Neural progenitor cell (in vitro differentiated cells): Measurements from ENCODE around the gene TMED7.

ENCODE experiments used
- EZH2 ChIP-seq: fragments of 200-600 bp; sonication (generic); IDR thresholded peaks from 2 replicates; pipeline ENCODE4 v1.6.1; 2017; ENCODE audit warnings: antibody characterized with exemption, mild to moderate bottlenecking, moderate library complexity
- TF ChIP-seq, protein P1 (sequence below): fragments of 200-600 bp; sonication (generic); IDR thresholded peaks from 2 replicates; pipeline ENCODE4 v1.5.1; 2017; ENCODE audit warnings: antibody characterized with exemption, mild to moderate bottlenecking

DNA sequence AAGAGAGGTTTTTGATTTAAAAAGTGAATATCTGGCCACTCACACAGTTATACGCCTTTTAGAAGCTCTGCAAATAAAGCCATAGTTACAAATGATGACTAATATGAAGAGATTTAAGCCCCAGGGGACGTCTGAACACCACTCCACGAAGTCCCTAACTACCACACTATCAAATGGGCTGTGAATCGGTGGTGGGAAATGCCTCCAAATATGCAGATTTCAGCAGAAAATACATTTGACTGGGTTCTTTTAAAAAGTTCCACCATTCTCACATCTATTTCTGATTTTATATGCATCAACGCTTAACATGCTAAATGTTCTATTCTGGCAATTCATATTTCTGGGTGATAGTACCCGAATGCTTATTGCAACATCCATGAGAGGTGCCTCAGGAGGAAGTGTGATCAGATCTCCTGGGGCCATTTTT, 46.1 kb downstream of the TMED7 start:
- TF ChIP-seq, protein P1, sequence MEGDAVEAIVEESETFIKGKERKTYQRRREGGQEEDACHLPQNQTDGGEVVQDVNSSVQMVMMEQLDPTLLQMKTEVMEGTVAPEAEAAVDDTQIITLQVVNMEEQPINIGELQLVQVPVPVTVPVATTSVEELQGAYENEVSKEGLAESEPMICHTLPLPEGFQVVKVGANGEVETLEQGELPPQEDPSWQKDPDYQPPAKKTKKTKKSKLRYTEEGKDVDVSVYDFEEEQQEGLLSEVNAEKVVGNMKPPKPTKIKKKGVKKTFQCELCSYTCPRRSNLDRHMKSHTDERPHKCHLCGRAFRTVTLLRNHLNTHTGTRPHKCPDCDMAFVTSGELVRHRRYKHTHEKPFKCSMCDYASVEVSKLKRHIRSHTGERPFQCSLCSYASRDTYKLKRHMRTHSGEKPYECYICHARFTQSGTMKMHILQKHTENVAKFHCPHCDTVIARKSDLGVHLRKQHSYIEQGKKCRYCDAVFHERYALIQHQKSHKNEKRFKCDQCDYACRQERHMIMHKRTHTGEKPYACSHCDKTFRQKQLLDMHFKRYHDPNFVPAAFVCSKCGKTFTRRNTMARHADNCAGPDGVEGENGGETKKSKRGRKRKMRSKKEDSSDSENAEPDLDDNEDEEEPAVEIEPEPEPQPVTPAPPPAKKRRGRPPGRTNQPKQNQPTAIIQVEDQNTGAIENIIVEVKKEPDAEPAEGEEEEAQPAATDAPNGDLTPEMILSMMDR: no peak
- no peak for TF ChIP-seq EZH2
